NCI-H524 treated with DMSO at 0.1 percent for 48 hours (cell line): ENCODE data around the gene FAM229B.
"Not testable (repeated sequence)": the region's sequence is repeated elsewhere in the genome, so short reads cannot be mapped to it uniquely, and the experiment has no call there.

Experiments used
- DNase-seq: peaks from one replicate; lab custom pipeline; 2025; lab: John Stamatoyannopoulos, UW

Gene FAM229B

GRCh38 chr6:112087136-112087911, at the start of gene FAM229B, which contains the start of gene TUBE1:
FAM229B (plus strand) TSS chr6:112087591; CDS start chr6:112099284, 11,693 bp downstream.
TUBE1 (minus strand) TSS chr6:112087482; CDS start chr6:112087434, 48 bp downstream.
- DNase-seq, result peak; percentile 85

GRCh38 chr6:112037783-112038216, 49.6 kb upstream of the FAM229B start:
- no peak for DNase-seq

GRCh38 chr6:112038268-112038667, 49.1 kb upstream of the FAM229B start:
- no peak for DNase-seq

GRCh38 chr6:112038756-112039430, 48.5 kb upstream of the FAM229B start:
- DNase-seq, result no peak

GRCh38 chr6:112039431-112039770, 48.0 kb upstream of the FAM229B start:
- no peak for DNase-seq

GRCh38 chr6:112040956-112041355, 46.4 kb upstream of the FAM229B start:
- no peak for DNase-seq

GRCh38 chr6:112041535-112041934, 45.9 kb upstream of the FAM229B start:
- no peak for DNase-seq

GRCh38 chr6:112043032-112044007, 44.1 kb upstream of the FAM229B start:
- DNase-seq, result peak; percentile 73

GRCh38 chr6:112044196-112044595, 43.2 kb upstream of the FAM229B start:
- DNase-seq, result no peak

GRCh38 chr6:112044856-112045255, 42.5 kb upstream of the FAM229B start:
- no peak for DNase-seq

GRCh38 chr6:112047523-112047922, 39.9 kb upstream of the FAM229B start:
- DNase-seq, result not testable (repeated sequence)

- no peak for DNase-seq
Observed at GRCh38 chr6:112049026-112049799, 38.2 kb upstream of the FAM229B start.

- DNase-seq, result no peak
Observed at GRCh38 chr6:112049996-112050395, 37.4 kb upstream of the FAM229B start.

- DNase-seq, result no peak
Observed at GRCh38 chr6:112050429-112050828, 37.0 kb upstream of the FAM229B start.

GRCh38 chr6:112051251-112051740, 36.1 kb upstream of the FAM229B start:
- DNase-seq, result not testable (repeated sequence)

GRCh38 chr6:112054001-112054400, 33.4 kb upstream of the FAM229B start, which contains the start of gene CCN6:
CCN6 (plus strand) TSS chr6:112054104; CDS start chr6:112054358, 254 bp downstream.
- DNase-seq, result no peak

- no peak for DNase-seq
Observed at GRCh38 chr6:112054555-112055190, 32.7 kb upstream of the FAM229B start.

- DNase-seq, result no peak
Observed at GRCh38 chr6:112058243-112059032, 29.0 kb upstream of the FAM229B start.

GRCh38 chr6:112061605-112062004, 25.8 kb upstream of the FAM229B start:
- DNase-seq, result no peak

- no peak for DNase-seq
Observed at GRCh38 chr6:112062966-112063365, 24.4 kb upstream of the FAM229B start.
